Thyroid gland (tissue), 4 donors: ENCODE measurements around the gene FAM177A1. TPM values are rescaled to one million over a fixed set of nuclear protein-coding genes. Genes with fewer than 3 reads are reported as not detected.

ENCODE experiments used
- DNase-seq, 2 donors: peaks; one replicate each; pipeline ENCODE4 v3.0.0-alpha.2; 2019
- H3K27ac ChIP-seq, 3 donors: fragments of 200-600 bp; sonication (generic); 1 replicate in 2 of 3; 2 replicates in 1 of 3; pipeline ENCODE4 v1.5.1; 2016 to 2019; ENCODE audit warnings: mild to moderate bottlenecking in 1 of 3, moderate library complexity in 1 of 3
- H3K27me3 ChIP-seq: fragments of 200-600 bp; sonication (generic); one replicate; pipeline ENCODE4 v1.5.1; 2019
- H3K36me3 ChIP-seq, 2 donors: fragments of 200-600 bp; sonication (generic); one replicate each; pipeline ENCODE4 v1.5.1; 2016 to 2019
- H3K4me1 ChIP-seq, 2 donors: fragments of 200-600 bp; sonication (generic); one replicate each; pipeline ENCODE4 v1.5.1; 2017 to 2019
- H3K4me3 ChIP-seq, 3 donors: fragments of 200-600 bp; sonication (generic); replicated peaks in 1 of 3; 1 replicate in 2 of 3; 2 replicates in 1 of 3; pipeline ENCODE4 v1.5.1; 2016; ENCODE audit warnings: mild to moderate bottlenecking in 1 of 3
- H3K9me3 ChIP-seq: fragments of 200-600 bp; sonication (generic); one replicate; pipeline ENCODE4 v1.5.1; 2017
- POLR2A ChIP-seq, 2 donors: fragments of 450-650 bp; IDR thresholded peaks; one replicate each; pipeline ENCODE4 v1.6.1; 2017; ENCODE audit warnings: antibody characterized with exemption in 2 of 2, mild to moderate bottlenecking in 2 of 2, moderate library complexity in 1 of 2
- WGBS, 2 donors: methylation state at CpG; one replicate each; pipeline ENCODE4 v1.1.5; 2017; 5-methylcytosine and 5-hydroxymethylcytosine counted together
- intact Hi-C: fragments of 100-400 bp; cut with DNase I; formaldehyde crosslinking; loops from one replicate; pipeline ENCODE4 v1.15.1; 2023
- total RNA-seq, 4 donors: library from RNA; depleted of rRNA; stranded (reverse); fragments of >200 nt; gene quantifications; one replicate each; pipeline ENCODE4 v1.2.3, GENCODE V29; 2016
- TF ChIP-seq, protein P1 (sequence below), 6 experiments: fragments of 200-600 bp in 3 of 6; fragments of 450-650 bp in 3 of 6; sonication (generic) in 3 of 6; IDR thresholded peaks; one replicate each; pipeline ENCODE4 v1.5.1; 2016 to 2019; ENCODE audit warnings: antibody characterized with exemption in 6 of 6, mild to moderate bottlenecking in 2 of 6, inconsistent platforms in 1 of 6, moderate library complexity in 1 of 6

The FAM177A1 gene
- total RNA-seq, 4 donors from 2014 or later = 36.2 to 55.6 (median 47.2) TPM

DNA sequence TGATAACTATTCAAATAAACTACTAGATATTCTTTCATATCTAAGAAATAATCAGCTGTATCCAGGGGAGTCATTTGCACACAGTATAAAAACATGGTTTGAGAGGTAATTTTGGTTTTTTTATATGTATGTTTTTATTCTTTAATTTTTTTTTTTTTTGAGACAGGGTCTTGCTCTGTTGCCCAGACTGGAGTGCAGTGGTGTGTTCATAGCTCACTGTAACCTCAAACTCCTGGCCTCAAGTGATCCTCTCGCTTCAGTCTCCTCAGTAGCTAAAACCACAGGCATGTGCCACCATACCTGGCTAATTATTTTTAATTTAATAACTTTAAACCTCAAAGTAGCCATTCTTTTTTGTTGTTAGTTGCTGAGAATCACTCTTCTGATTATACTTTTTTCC is 78.1 kb downstream of the FAM177A1 start:
- intact Hi-C loops = loop anchor here (5.0 kb wide), 2 partner anchors 82 to 142 kb away; partner anchors contain the start of gene SRP54
- H3K9me3 ChIP-seq = no peaks in the 10 kb centered on the region
- WGBS, 2 donors = 88 to 97% methylated on average over 1 of the region's 1 CpG
- H3K4me1 ChIP-seq = peaks cover 6 to 24% of the 10 kb centered on the region in 2 donors
- DNase-seq = no peak
- no peak overlapping the region for H3K4me3 ChIP-seq
- no peaks in the 10 kb centered on the region for H3K27me3 ChIP-seq
- H3K36me3 ChIP-seq = no peaks in the 10 kb centered on the region
- no peak overlapping the region for H3K27ac ChIP-seq
- TF ChIP-seq POLR2A (IDR thresholded peaks at IDR 0.05) = no peak
- TF ChIP-seq, protein P1, sequence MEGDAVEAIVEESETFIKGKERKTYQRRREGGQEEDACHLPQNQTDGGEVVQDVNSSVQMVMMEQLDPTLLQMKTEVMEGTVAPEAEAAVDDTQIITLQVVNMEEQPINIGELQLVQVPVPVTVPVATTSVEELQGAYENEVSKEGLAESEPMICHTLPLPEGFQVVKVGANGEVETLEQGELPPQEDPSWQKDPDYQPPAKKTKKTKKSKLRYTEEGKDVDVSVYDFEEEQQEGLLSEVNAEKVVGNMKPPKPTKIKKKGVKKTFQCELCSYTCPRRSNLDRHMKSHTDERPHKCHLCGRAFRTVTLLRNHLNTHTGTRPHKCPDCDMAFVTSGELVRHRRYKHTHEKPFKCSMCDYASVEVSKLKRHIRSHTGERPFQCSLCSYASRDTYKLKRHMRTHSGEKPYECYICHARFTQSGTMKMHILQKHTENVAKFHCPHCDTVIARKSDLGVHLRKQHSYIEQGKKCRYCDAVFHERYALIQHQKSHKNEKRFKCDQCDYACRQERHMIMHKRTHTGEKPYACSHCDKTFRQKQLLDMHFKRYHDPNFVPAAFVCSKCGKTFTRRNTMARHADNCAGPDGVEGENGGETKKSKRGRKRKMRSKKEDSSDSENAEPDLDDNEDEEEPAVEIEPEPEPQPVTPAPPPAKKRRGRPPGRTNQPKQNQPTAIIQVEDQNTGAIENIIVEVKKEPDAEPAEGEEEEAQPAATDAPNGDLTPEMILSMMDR (IDR thresholded peaks at IDR 0.05) = no peak

Other genes starting within 250 kb of the FAM177A1 start
- 10 to 100 TPM; 16.7 to 29.8 (median 28.4) TPM for gene BAZ1A, start 170.9 kb upstream of the FAM177A1 start, total RNA-seq
- 100 to 1,000 TPM in 1 of 4 donors, 10 to 100 TPM in 3; 58.5 to 122 (median 79.7) TPM for gene SRP54, start 63.3 kb upstream of the FAM177A1 start, total RNA-seq
- gene PPP2R3C, start 75.7 kb downstream of the FAM177A1 start, total RNA-seq = 10 to 100 TPM; 15.1 to 31.0 (median 24.9) TPM
- 10 to 100 TPM; 23.6 to 45.4 (median 42.3) TPM for gene PRORP, start 76.3 kb downstream of the FAM177A1 start, total RNA-seq
- gene PSMA6, start 246.1 kb downstream of the FAM177A1 start, total RNA-seq = 100 to 1,000 TPM; 107 to 157 (median 120) TPM